ENCODE data around the gene NEK11. TPM values are rescaled to one million over a fixed set of nuclear protein-coding genes. Genes with fewer than 3 reads are reported as not detected.

The NEK11 gene
- total RNA-seq, 1 donor from 2014 or later: 8.1 TPM

DNA sequence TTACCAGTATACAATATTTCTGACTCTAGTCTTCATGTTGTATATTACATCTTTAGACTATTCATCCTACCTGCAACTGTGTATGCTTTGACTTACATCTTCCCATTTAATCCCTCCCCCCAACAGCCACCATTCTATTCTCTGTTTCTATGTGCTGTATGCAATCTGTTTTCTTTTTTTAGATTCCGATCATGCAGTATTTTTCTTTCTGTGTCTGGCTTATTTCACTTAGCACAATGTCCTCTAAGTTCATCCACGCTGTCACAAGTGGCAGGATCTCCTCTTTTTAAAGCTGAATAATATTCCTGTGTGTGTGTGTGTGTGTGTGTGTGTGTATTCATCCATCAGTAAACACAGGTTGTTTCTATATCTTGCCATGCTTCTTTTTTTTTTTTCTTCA, 288.5 kb downstream of the NEK11 start:
- Histone ChIP-seq H3K27ac (no peak overlapping the region), H2AFZ (replicated peaks) (no peak overlapping the region), H4K20me1 (ENCODE audit: low read depth) (no peaks in the 10 kb centered on the region), H3K27me3 (no peaks in the 10 kb centered on the region), H3K79me2 (ENCODE audit: low read depth) (no peaks in the 10 kb centered on the region), H3K9me3 (ENCODE audit: low read depth) (no peaks in the 10 kb centered on the region), H3F3A (ENCODE audit: low read depth) (no peaks in the 10 kb centered on the region), H3K4me3 (no peak overlapping the region), H3K4me2 (no peak overlapping the region), H3K9ac (no peak overlapping the region), H3K4me1 (no peaks in the 10 kb centered on the region), H3K36me3 (no peaks in the 10 kb centered on the region)
- DNase-seq (ENCODE audit: low spot score): no peak
- Mint-ChIP-seq H3K36me3 (no peaks in the 10 kb centered on the region), H3K4me1 (no peaks in the 10 kb centered on the region), H3K27ac (no peak overlapping the region), H3K27me3 (ENCODE audit: insufficient read depth, low read depth) (no peaks in the 10 kb centered on the region), H3K9me3 (no peaks in the 10 kb centered on the region), H3K4me3 (no peak overlapping the region)
- no peak for TF ChIP-seq EZH2 (IDR thresholded peaks at IDR 0.05)
- TF ChIP-seq EZH2phosphoT487 (IDR thresholded peaks at IDR 0.05): no peak
- TF ChIP-seq CTCF (IDR thresholded peaks at IDR 0.05): no peak

DNA sequence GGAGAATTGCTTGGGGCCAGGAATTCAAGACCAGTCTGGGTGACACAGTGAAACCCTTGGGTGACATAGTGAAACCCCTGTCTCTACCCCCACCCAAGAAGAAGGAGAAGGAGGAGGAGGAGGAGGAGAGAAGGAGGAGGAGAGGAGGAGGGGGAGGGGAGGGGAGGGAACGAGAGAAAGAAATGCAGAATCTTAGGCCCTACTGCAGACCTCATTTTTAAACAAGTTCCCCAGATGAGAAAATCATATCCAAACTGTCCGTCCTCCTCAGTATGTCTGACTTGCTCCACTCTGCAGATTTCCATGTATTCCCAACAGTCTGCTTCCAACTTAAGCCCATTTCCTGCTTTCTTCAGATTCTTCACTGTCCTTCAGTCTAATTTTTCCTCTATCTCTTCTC, 291.0 kb downstream of the NEK11 start:
- Histone ChIP-seq H3K27ac (no peak overlapping the region), H3K4me3 (no peak overlapping the region), H2AFZ (replicated peaks) (no peak overlapping the region), H3K4me2 (no peak overlapping the region), H3K27me3 (no peaks in the 10 kb centered on the region), H3K79me2 (ENCODE audit: low read depth) (no peaks in the 10 kb centered on the region), H4K20me1 (ENCODE audit: low read depth) (no peaks in the 10 kb centered on the region), H3K9ac (no peak overlapping the region), H3K4me1 (peaks cover 4% of the 10 kb centered on the region), H3K9me3 (ENCODE audit: low read depth) (no peaks in the 10 kb centered on the region), H3F3A (ENCODE audit: low read depth) (no peaks in the 10 kb centered on the region), H3K36me3 (no peaks in the 10 kb centered on the region)
- peaks cover 3% of the 10 kb centered on the region for H3K4me1 Mint-ChIP-seq
- no peaks in the 10 kb centered on the region for H3K36me3 Mint-ChIP-seq
- TF ChIP-seq EZH2phosphoT487 (IDR thresholded peaks at IDR 0.05) (no peak), CTCF (IDR thresholded peaks at IDR 0.05) (no peak), EZH2 (IDR thresholded peaks at IDR 0.05) (no peak)
- no peak for DNase-seq (ENCODE audit: low spot score)
- no peak overlapping the region for H3K4me3 Mint-ChIP-seq
- H3K27me3 Mint-ChIP-seq (ENCODE audit: insufficient read depth, low read depth): no peaks in the 10 kb centered on the region
- H3K27ac Mint-ChIP-seq: no peak overlapping the region
- H3K9me3 Mint-ChIP-seq: no peaks in the 10 kb centered on the region

DNA sequence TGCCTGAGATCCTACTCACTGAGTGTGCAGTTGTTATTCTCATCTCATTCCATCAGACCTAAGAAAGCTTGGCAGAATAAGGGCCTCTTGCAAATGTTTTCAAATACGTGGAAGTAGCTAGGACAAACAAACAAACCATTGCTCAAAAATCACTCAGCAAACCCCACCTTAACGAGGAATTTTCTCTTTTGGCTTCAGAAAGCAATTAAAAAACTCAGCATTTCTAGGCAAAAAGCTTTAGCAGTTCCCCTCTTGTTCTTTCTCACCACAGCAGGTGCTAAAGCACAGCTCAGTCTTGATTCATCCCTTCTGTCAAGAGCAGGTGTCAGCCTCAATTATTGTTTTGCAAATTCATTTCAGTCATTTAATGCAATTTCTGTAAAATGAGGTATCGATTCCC, 296.3 kb downstream of the NEK11 start:
- no peak overlapping the region for H3K27ac Mint-ChIP-seq
- Histone ChIP-seq H3K27ac (no peak overlapping the region), H3K9me3 (ENCODE audit: low read depth) (no peaks in the 10 kb centered on the region), H3K79me2 (ENCODE audit: low read depth) (no peaks in the 10 kb centered on the region), H3F3A (ENCODE audit: low read depth) (no peaks in the 10 kb centered on the region), H3K36me3 (no peaks in the 10 kb centered on the region), H3K4me1 (peaks cover 9% of the 10 kb centered on the region), H3K27me3 (no peaks in the 10 kb centered on the region), H3K4me2 (peak overlapping the region; percentile 31), H2AFZ (replicated peaks) (no peak overlapping the region), H3K4me3 (no peak overlapping the region), H4K20me1 (ENCODE audit: low read depth) (no peaks in the 10 kb centered on the region), H3K9ac (no peak overlapping the region)
- DNase-seq (ENCODE audit: low spot score): no peak
- peaks cover 12% of the 10 kb centered on the region for H3K4me1 Mint-ChIP-seq
- no peak overlapping the region for H3K4me3 Mint-ChIP-seq
- H3K9me3 Mint-ChIP-seq: no peaks in the 10 kb centered on the region
- peaks cover 2% of the 10 kb centered on the region for H3K27me3 Mint-ChIP-seq (ENCODE audit: insufficient read depth, low read depth)
- no peaks in the 10 kb centered on the region for H3K36me3 Mint-ChIP-seq
- no peak for TF ChIP-seq EZH2 (IDR thresholded peaks at IDR 0.05)
- no peak for TF ChIP-seq EZH2phosphoT487 (IDR thresholded peaks at IDR 0.05)
- no peak for TF ChIP-seq CTCF (IDR thresholded peaks at IDR 0.05)
